DND-41 (cell line): ENCODE results near the gene VSNL1.

Experiments used
- ATAC-seq: fragments of 200-7000 bp; cut with Tn5 transposase; 3 replicates; pipeline ENCODE4 v1.9.1; 2021; ENCODE audit warnings: low read depth; ENCODE audit not compliant: insufficient read depth
- DNase-seq: peaks from one replicate; pipeline ENCODE4 v3.0.0-alpha.2; 2020
- H2AFZ ChIP-seq: 2 replicates; pipeline ENCODE4 v1.6.0; 2012; ENCODE audit warnings: low read depth, low read length
- H3K27ac ChIP-seq: 2 replicates; pipeline ENCODE4 v1.5.1; 2012; ENCODE audit warnings: low read length, inconsistent platforms
- H3K27me3 ChIP-seq: fragments of 200-600 bp; sonication (generic); 2 replicates; pipeline ENCODE4 v1.6.0; 2012; ENCODE audit warnings: low read length, mild to moderate bottlenecking, inconsistent platforms; ENCODE audit not compliant: insufficient read depth, poor library complexity
- H3K36me3 ChIP-seq: 2 replicates; pipeline ENCODE4 v1.5.1; 2012; ENCODE audit warnings: low read length, inconsistent platforms; ENCODE audit not compliant: insufficient read depth
- H3K4me1 ChIP-seq: 2 replicates; pipeline ENCODE4 v1.5.1; 2012; ENCODE audit warnings: mild to moderate bottlenecking, low read length; ENCODE audit not compliant: insufficient read depth
- H3K4me2 ChIP-seq: 2 replicates; pipeline ENCODE4 v1.6.0; 2012; ENCODE audit warnings: mild to moderate bottlenecking, moderate library complexity, low read length, inconsistent platforms; ENCODE audit not compliant: insufficient read depth
- H3K4me3 ChIP-seq, 2 experiments: fragments of 200-600 bp in 1 of 2; shearing (Covaris generic) in 1 of 2; 2 replicates each; pipeline ENCODE4 v1.5.1; 2012 to 2016; ENCODE audit warnings: inconsistent platforms in 2 of 2, low read length in 2 of 2, mild to moderate bottlenecking in 2 of 2, low read depth in 1 of 2, moderate library complexity in 1 of 2
- H3K79me2 ChIP-seq: 2 replicates; pipeline ENCODE4 v1.6.0; 2012; ENCODE audit warnings: low read length, inconsistent platforms; ENCODE audit not compliant: insufficient read depth
- H3K9ac ChIP-seq: 2 replicates; pipeline ENCODE4 v1.6.0; 2012; ENCODE audit warnings: low read depth, mild to moderate bottlenecking, inconsistent platforms, low read length, moderate library complexity
- H3K9me3 ChIP-seq: 2 replicates; pipeline ENCODE4 v1.5.1; 2012; ENCODE audit warnings: low read length, moderate library complexity, mild to moderate bottlenecking, inconsistent platforms; ENCODE audit not compliant: insufficient read depth, severe bottlenecking
- H4K20me1 ChIP-seq: 2 replicates; pipeline ENCODE4 v1.6.0; 2012; ENCODE audit warnings: low read length; ENCODE audit not compliant: insufficient read depth
- CTCF ChIP-seq: IDR thresholded peaks from 2 replicates; pipeline ENCODE4 v1.5.1; 2012; ENCODE audit warnings: borderline replicate concordance, low read length, moderate library complexity, mild to moderate bottlenecking; ENCODE audit not compliant: poor library complexity, severe bottlenecking; ENCODE audit errors: extremely low read depth
- EZH2 ChIP-seq: IDR thresholded peaks from 3 replicates; pipeline ENCODE4 v1.6.1; 2012; ENCODE audit warnings: borderline replicate concordance, low read depth, mild to moderate bottlenecking, moderate library complexity, low read length, inconsistent platforms; ENCODE audit not compliant: severe bottlenecking

VSNL1 gene

GRCh38 chr2:17662723-17663122 is 122.2 kb downstream of the VSNL1 start:
- DNase-seq (no peak), ATAC-seq (no peak)
- Histone ChIP-seq H3K4me1 (no peaks in the 10 kb centered on the region), H4K20me1 (no peaks in the 10 kb centered on the region), H3K79me2 (no peaks in the 10 kb centered on the region), H3K9ac (no peak overlapping the region), H3K36me3 (peaks cover 45% of the 10 kb centered on the region; the same call in 1 of the 2 replicates), H3K4me2 (no peak overlapping the region), H3K27ac (no peak overlapping the region), H3K27me3 (no peaks in the 10 kb centered on the region), H3K9me3 (no peaks in the 10 kb centered on the region), H2AFZ (no peak overlapping the region), H3K4me3 (no peak overlapping the region)
- no peak for TF ChIP-seq CTCF

- H3K79me2 ChIP-seq = no peaks in the 10 kb centered on the region
- H3K36me3 ChIP-seq = peaks cover 62% of the 10 kb centered on the region
- DNase-seq (no peak), ATAC-seq (no peak)
- no peak overlapping the region for H3K9ac ChIP-seq
- H3K27ac ChIP-seq = no peak overlapping the region
- no peaks in the 10 kb centered on the region for H3K27me3 ChIP-seq
- no peaks in the 10 kb centered on the region for H3K4me1 ChIP-seq
- H3K4me2 ChIP-seq = no peak overlapping the region
- no peak overlapping the region for H2AFZ ChIP-seq
- H3K9me3 ChIP-seq = no peaks in the 10 kb centered on the region
- no peak overlapping the region for H3K4me3 ChIP-seq
- H4K20me1 ChIP-seq = no peaks in the 10 kb centered on the region
- no peak for TF ChIP-seq CTCF
- TF ChIP-seq EZH2 = no peak
Measured at GRCh38 chr2:17664534-17664933, 124.0 kb downstream of the VSNL1 start.

- H3K36me3 ChIP-seq = peaks cover 68% of the 10 kb centered on the region
- H3K4me3 ChIP-seq = no peak overlapping the region
- H3K4me1 ChIP-seq = no peaks in the 10 kb centered on the region
- H3K9me3 ChIP-seq = no peaks in the 10 kb centered on the region
- no peak overlapping the region for H3K4me2 ChIP-seq
- H3K79me2 ChIP-seq = no peaks in the 10 kb centered on the region
- no peak overlapping the region for H3K27ac ChIP-seq
- no peak overlapping the region for H2AFZ ChIP-seq
- H3K27me3 ChIP-seq = no peaks in the 10 kb centered on the region
- DNase-seq (no peak), ATAC-seq (no peak)
- H3K9ac ChIP-seq = no peak overlapping the region
- TF ChIP-seq EZH2 (no peak), CTCF (no peak)
- H4K20me1 ChIP-seq = no peaks in the 10 kb centered on the region
Measured at GRCh38 chr2:17667898-17668297, 127.4 kb downstream of the VSNL1 start.
